Endothelial cell (in vitro differentiated cells): ENCODE measurements around the gene WDR18. TPM values are rescaled to one million over a fixed set of nuclear protein-coding genes. Genes with fewer than 3 reads are reported as not detected.
A peak's percentile ranks its signal among the peaks of the same experiment; 100 is the strongest.

Experiments
- DNase-seq: peaks from one replicate; pipeline ENCODE4 v3.0.0; 2021; ENCODE audit warnings: low spot score
- H3K27ac Mint-ChIP-seq: one replicate; pipeline ENCODE4 v1.8.0; 2021; ENCODE audit warnings: mixed read lengths, inconsistent platforms; ENCODE audit not compliant: unreplicated experiment
- H3K27me3 Mint-ChIP-seq: one replicate; pipeline ENCODE4 v1.8.0; 2021; ENCODE audit warnings: mild to moderate bottlenecking, moderate library complexity, mixed read lengths, inconsistent platforms; ENCODE audit not compliant: unreplicated experiment
- H3K36me3 Mint-ChIP-seq: one replicate; pipeline ENCODE4 v1.8.0; 2021; ENCODE audit warnings: mild to moderate bottlenecking, low read depth, mixed read lengths, inconsistent platforms; ENCODE audit not compliant: unreplicated experiment
- H3K4me1 Mint-ChIP-seq: one replicate; pipeline ENCODE4 v1.8.0; 2021; ENCODE audit warnings: mild to moderate bottlenecking, mixed read lengths, inconsistent platforms; ENCODE audit not compliant: unreplicated experiment
- H3K4me3 Mint-ChIP-seq: one replicate; pipeline ENCODE4 v1.8.0; 2021; ENCODE audit warnings: mild to moderate bottlenecking, mixed read lengths, inconsistent platforms; ENCODE audit not compliant: unreplicated experiment
- H3K9me3 Mint-ChIP-seq: one replicate; pipeline ENCODE4 v1.8.0; 2021; ENCODE audit warnings: mixed read lengths, inconsistent platforms; ENCODE audit not compliant: unreplicated experiment
- CTCF ChIP-seq: fragments of 200-600 bp; sonication (generic); IDR thresholded peaks from one replicate; pipeline ENCODE4 v1.5.0; 2021; ENCODE audit warnings: antibody characterized with exemption; ENCODE audit not compliant: unreplicated experiment
- total RNA-seq: library from RNA; stranded (reverse); fragmentation: NEBNext Ultra II Directional; extraction: Animal tissue kit (Norgen Biotek cat#: 25700); gene quantifications from one replicate; pipeline ENCODE4 v1.2.1, GENCODE V29; 2021; ENCODE audit not compliant: unreplicated experiment

WDR18 gene
- total RNA-seq, 1 donor from 2014 or later, result 53.1 TPM

- TF ChIP-seq CTCF, result no peak
- H3K27ac Mint-ChIP-seq, result no peak overlapping the region
- H3K9me3 Mint-ChIP-seq, result no peaks in the 10 kb centered on the region
- no peaks in the 10 kb centered on the region for H3K4me1 Mint-ChIP-seq
- H3K4me3 Mint-ChIP-seq, result no peak overlapping the region
- no peaks in the 10 kb centered on the region for H3K36me3 Mint-ChIP-seq
- peaks cover 20% of the 10 kb centered on the region for H3K27me3 Mint-ChIP-seq
- DNase-seq, result no peak
Observed at GRCh38 chr19:995051-995827, 11.1 kb downstream of the WDR18 start.

GRCh38 chr19:996051-996838, 12.1 kb downstream of the WDR18 start:
- Mint-ChIP-seq H3K27me3 (peaks cover 20% of the 10 kb centered on the region), H3K4me3 (no peak overlapping the region), H3K27ac (peak overlapping the region; percentile 24), H3K36me3 (no peaks in the 10 kb centered on the region), H3K9me3 (no peaks in the 10 kb centered on the region), H3K4me1 (no peaks in the 10 kb centered on the region)
- no peak for DNase-seq
- TF ChIP-seq CTCF, result no peak

DNA sequence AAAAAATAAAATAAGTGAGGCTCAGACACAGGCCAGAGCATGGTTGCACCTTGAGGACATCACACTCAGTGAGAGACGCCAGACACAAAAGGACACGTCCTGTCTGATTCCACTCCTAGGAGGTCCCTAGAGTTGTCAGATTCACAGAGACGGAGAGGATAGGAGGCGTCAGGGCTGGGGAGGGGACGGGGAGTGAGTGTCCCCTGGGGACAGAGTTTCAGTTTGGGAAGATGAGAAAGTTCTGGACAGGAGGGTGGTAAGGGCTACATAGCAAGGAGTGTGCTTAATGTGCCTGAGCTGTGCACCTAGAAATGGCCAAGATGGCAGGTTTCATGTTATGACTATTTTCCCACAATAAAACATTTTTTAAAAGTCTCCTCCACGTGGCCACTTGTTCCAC, 13.9 kb downstream of the WDR18 start:
- peaks cover 4% of the 10 kb centered on the region for H3K36me3 Mint-ChIP-seq
- H3K4me1 Mint-ChIP-seq, result no peaks in the 10 kb centered on the region
- DNase-seq, result no peak
- H3K9me3 Mint-ChIP-seq, result no peaks in the 10 kb centered on the region
- no peak overlapping the region for H3K27ac Mint-ChIP-seq
- no peak overlapping the region for H3K4me3 Mint-ChIP-seq
- H3K27me3 Mint-ChIP-seq, result peaks cover 21% of the 10 kb centered on the region
- TF ChIP-seq CTCF, result no peak

GRCh38 chr19:999379-999719, 15.2 kb downstream of the WDR18 start:
- DNase-seq, result no peak
- Mint-ChIP-seq H3K4me1 (no peaks in the 10 kb centered on the region), H3K36me3 (peaks cover 4% of the 10 kb centered on the region), H3K9me3 (no peaks in the 10 kb centered on the region), H3K27me3 (peaks cover 20% of the 10 kb centered on the region), H3K27ac (no peak overlapping the region), H3K4me3 (peak overlapping the region; percentile 34)
- no peak for TF ChIP-seq CTCF

DNA sequence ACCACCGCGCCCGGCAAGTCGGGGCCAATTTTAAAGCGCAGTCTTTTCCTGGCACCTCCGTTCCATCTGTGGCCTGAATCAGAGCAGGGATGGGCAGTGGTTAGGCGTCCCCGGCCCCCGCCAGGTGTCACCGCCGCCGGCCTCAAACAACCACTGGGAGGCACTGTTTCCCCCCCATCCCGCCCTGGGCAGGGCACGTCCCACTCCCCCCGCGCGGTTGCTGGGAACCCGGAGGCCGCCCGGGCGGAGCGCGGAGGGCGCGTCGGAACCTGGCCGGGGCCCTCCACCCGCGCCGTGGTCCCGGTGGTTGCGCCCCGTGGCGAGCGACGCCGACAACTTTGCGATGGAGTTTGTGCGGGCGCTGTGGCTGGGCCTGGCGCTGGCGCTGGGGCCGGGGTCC, 15.9 kb downstream of the WDR18 start, which contains the start of gene GRIN3B:
Gene GRIN3B, plus strand, starts transcription at position 325 of the 400 bp plus-strand sequence. Its CDS starts 19 bp downstream, at position 344.
- peaks cover 20% of the 10 kb centered on the region for H3K27me3 Mint-ChIP-seq
- DNase-seq, result peak; percentile 78
- H3K9me3 Mint-ChIP-seq, result no peaks in the 10 kb centered on the region
- peaks cover 4% of the 10 kb centered on the region for H3K36me3 Mint-ChIP-seq
- H3K4me3 Mint-ChIP-seq, result peak within 1 kb of the TSS; percentile 34
- H3K27ac Mint-ChIP-seq, result no peak within 1 kb of the TSS
- peak; percentile 58 for TF ChIP-seq CTCF
- H3K4me1 Mint-ChIP-seq, result no peaks in the 10 kb centered on the region
